Activated CD4-positive, alpha-beta T cell treated with anti-CD3 and anti-CD28 coated beads, Interleukin-2, amount 50 U/mL, for 16 hours (primary cell): ENCODE data around the gene EPN2.
A peak's percentile ranks its signal among the peaks of the same experiment; 100 is the strongest.

Experiments
- DNase-seq: peaks from one replicate; pipeline ENCODE4 v3.0.0-alpha.2; 2020

Gene EPN2

GRCh38 chr17:19332371-19333131 is 95.4 kb downstream of the EPN2 start:
- peak; percentile 12 for DNase-seq

GRCh38 chr17:19333132-19333440 is 95.9 kb downstream of the EPN2 start:
- no peak for DNase-seq

DNA sequence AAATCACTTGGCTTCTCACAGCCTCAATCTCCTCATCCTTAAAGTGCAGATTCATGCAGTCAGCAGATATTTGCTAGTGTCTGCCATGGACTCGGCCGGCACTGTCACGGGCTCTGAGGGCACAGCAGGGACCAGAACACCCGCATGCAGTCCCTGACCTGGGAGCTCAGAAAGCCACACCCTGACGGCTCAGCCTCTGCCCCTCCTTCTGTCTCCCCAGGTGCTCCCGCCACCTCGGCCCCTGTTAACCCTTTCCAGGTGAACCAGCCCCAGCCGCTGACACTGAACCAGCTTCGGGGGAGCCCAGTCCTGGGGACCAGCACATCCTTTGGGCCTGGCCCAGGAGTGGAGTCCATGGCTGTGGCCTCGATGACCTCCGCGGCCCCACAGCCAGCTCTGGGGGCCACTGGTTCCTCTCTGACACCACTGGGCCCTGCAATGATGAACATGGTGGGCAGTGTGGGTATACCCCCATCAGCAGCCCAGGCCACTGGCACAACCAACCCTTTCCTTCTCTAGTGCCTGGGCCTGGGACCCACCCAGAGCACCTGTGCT is 96.6 kb downstream of the EPN2 start:
- DNase-seq: no peak

DNA sequence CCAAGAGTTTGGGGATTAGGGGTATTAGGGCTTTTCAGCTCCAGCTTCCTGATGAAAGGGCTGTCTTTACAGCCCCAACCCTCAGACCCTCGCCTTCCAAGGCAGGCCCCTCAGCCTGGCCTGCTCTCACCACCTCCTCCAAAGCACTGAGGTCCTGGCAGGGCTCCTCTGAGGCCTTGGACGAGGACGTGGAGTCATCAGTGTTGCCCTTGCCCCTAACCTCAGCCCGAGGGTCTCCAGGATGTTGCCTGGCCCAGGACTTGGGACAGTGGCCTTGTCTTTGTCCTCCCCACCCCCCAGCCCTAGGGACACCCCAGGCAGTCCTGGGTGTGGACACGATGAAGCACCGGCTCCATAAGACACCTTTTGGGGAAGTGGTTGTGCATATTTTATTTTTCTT is 97.2 kb downstream of the EPN2 start:
- DNase-seq: no peak

GRCh38 chr17:19335951-19336631 is 98.9 kb downstream of the EPN2 start:
- DNase-seq: no peak

GRCh38 chr17:19336938-19337711 is 100.0 kb downstream of the EPN2 start:
- no peak for DNase-seq

- no peak for DNase-seq
Observed at GRCh38 chr17:19337712-19338023, 100.5 kb downstream of the EPN2 start.

DNA sequence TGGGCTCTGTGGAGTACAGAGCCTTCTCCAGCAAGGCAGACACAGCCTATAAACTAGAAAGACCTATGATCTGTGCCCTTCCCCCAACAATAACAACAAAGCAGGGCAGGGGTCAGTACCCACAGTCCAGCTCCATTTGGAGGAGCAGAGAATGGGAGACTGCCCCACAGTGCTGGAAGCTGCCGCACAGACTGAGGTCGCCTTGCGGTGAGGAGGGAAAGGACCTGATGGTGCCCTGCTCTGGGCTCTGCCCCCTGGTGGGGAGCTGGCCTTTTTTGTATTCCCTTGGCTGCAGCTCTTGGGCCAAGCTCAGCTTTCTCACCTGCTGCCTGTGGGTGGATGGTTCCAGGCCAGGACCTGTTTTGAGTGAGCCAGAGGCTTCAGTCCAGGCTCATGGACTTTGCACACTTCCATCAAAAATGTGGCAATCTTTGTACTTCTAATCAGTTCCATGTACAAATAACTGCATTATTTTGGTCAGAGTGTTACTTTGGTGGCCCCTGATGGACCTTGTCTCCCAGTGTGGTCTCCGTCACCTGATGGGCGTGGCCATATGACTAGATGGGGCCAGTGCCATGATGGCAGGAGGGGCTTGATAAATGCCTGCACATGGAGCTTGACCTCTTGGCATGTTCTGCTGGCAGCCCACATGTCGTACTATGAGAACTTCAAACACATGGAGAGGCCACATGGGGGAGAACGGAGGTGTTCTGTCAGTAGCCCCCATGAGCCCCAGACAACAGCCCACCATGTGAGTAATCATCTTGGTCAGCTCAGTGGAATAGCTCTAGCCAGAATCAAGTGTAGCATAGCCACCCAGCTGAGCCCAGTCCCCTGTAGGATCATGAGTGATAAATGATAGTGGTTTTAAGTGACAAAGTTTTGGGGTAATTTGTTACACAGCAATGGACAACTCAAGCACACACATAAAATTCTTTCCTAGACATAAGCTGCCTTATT is 101.1 kb downstream of the EPN2 start:
- peak; percentile 61 for DNase-seq

DNA sequence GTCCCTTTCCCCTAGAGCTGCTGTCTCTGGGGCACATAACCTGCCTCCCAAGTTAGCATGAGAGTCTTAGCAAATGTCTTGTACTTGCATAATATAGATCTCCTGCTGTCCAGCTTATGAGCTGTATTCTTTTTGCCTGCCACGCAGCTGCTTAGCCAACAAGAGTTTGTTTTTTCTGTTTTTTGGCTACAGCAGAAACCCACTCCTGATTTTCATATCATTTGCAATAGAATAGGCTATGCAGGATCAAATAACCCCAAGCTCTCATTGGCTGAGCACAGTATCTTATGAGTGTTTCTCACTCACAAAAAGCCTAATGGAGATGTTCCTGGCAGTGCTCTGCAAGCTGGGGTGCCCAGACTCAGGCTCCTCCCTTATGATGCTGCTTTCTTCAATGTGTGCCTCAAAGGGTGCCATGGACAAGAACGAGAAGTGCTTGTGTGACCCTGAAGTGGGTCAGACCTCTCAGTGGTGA is 102.2 kb downstream of the EPN2 start:
- no peak for DNase-seq

- DNase-seq: no peak
Observed at GRCh38 chr17:19341211-19341631, 104.1 kb downstream of the EPN2 start.

DNA sequence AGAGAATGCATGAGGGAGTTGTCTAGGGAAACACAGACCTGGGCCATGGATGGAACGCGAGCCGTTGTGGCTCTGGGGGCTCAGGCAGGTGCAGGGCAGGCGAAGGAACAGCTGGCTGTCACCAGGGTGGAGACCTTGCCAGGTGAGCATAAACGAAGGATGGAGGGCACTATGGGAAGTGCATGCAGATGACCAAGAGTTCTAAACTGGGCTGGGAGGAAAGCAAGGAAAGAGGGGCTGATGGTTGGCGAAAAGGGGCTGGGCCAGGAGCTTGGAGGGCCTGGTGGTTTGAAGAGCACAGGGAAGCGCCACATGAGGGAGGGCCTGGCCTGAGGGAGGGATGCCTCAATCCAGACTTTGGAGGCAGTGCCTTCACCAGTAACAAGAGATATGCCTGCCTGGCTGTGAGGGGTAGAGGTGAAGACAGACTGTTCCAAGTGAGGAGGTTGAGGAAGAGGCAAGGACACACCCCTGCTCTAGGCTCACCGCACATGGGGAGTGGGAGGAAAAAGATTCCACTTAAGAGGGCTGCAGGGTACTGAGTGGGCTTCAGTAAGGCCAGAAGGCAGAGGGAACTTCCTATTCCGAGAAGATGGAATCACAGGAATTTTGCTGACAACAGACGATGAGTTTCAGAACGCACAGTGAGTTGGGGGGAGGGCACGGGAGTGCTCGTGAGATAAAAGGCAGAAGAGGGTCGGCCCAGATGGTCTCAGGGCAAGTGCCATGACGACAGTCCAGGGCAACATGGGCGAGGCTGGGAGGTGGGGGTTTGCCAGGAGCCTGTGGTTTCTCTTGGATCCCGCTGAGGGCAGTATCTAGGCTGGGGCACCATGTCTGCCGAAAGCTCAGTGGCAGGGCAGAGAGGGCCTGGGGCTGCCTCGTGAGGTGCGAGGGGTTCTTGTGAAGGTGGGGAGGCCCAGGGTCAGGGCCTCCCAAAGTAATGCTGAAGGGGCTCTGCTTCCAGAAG is 104.8 kb downstream of the EPN2 start:
- DNase-seq: no peak

GRCh38 chr17:19342611-19343255 is 105.6 kb downstream of the EPN2 start:
- DNase-seq: no peak

DNA sequence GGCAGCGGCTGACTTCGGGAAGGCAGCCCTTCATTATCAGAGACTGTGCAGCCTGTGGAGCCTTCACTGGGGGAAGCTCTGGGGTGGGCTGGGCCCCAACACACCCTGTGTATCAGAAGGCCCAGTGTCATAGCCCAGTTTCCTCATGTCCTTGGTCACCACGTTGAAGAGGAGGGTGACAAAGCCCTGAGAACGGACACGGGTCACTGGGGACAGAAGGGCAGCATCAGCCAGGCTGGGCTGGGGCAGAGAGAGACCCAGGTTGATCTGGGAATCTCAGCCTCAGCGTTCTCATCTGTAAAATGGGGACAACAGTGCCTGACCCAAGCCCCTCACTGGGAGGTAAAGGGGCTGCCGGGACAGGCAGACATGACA is 106.1 kb downstream of the EPN2 start:
- no peak for DNase-seq

GRCh38 chr17:19343671-19344151 is 106.5 kb downstream of the EPN2 start:
- no peak for DNase-seq

DNA sequence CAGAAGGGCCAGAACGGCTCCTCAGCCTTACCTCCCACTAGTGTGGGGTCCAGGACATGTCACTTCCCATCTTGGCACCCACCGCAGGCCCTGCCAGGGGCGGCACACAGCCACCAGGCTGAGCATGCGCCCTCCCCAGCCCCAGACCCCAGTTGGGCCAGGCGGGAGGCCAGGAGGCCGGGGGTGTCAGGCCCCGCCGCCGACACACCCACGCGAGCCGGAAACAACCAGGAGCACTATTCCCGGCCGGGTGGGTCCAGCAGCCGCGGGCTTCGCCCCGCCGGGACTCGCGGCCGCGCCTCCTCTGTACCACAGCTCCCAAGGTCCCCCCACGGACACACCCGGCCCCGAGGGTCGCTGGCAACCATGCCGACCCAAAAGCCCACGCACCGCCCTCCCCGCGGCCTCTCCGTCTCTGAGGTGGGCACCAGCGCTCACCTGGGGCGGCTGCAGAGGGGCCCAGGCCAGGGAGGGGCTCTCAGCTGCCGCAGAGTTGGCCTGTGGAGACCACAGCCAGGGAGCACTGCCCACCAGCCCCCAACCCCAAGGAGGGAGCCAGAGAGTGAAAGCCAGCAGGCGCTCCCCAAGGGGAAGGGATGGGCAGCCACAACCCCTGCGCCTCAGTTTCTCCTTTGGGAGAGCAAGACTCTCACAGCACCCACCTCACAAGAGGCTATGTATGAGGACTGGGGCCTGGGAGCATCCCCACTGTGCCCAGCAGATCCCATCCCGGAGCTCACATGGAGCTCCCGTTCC is 107.3 kb downstream of the EPN2 start:
- no peak for DNase-seq

GRCh38 chr17:19345067-19345460 is 107.9 kb downstream of the EPN2 start:
- no peak for DNase-seq

GRCh38 chr17:19345486-19346350 is 108.6 kb downstream of the EPN2 start:
- DNase-seq: no peak

DNA sequence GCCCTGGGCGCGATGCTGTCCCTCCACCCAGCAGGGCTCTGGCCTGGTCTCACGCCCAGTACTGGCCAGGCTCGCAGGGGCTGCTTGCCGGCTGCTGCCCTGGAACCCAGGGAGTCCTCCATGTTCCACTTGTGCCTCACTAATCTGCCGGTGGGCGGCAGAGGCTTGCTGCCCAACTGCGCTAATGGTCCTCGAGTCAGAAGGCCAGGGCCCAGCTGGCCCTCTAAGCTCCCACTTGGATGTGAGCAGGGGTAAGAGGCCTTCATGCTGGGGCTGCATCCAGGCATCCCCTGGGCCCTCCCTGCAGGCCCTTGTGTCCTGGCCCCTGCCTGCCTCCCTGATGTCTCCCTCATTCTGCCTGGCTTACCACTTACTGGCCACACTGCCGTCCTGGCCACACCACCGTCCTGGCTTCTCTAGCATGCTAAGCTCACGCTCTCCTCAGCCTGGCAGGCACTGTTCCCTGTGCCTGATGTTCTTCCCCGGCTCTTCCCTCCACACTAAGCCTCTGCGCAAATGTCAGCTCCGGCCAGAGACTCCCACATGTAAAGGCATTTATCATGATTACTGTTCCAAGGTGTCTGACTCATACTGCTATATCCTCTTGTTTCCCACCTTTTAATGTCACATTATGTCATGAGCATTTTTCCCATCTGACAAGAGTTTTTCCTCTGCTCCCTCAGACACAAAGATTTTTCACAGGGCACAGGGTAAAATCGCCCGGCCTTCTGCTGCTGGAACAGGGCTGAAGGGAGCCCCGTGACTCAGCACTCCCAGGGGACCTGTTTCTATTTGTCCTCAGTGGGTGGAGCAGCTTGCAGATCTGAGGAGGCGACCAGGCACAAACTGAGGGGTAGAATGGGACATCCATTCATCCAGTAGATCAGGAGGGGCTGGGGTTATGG is 109.4 kb downstream of the EPN2 start:
- DNase-seq: no peak
